MM.1S (cell line): Measurements from ENCODE around the gene GSDMA.

Experiments
- DNase-seq: peaks from one replicate; pipeline ENCODE4 v3.0.0-alpha.2; 2015
- H2AFZ ChIP-seq: fragments of 300-600 bp; sonication (generic); 2 replicates; pipeline ENCODE4 v1.6.0; 2016; ENCODE audit warnings: antibody characterized with exemption, low read length
- H3F3A ChIP-seq: fragments of 300-600 bp; sonication (generic); 2 replicates; pipeline ENCODE4 v1.6.1; 2016; ENCODE audit warnings: mild to moderate bottlenecking, antibody characterized with exemption, low read length, moderate library complexity, mixed read lengths; ENCODE audit not compliant: insufficient read depth
- H3K27ac ChIP-seq: fragments of 300-600 bp; sonication (generic); 2 replicates; pipeline ENCODE4 v1.5.1; 2016; ENCODE audit warnings: mild to moderate bottlenecking, low read length
- H3K27me3 ChIP-seq: fragments of 300-600 bp; sonication (generic); replicated peaks from 2 replicates; pipeline ENCODE4 v1.6.0; 2016; ENCODE audit warnings: low read length; ENCODE audit not compliant: insufficient read depth
- H3K36me3 ChIP-seq: fragments of 300-600 bp; sonication (generic); replicated peaks from 2 replicates; pipeline ENCODE4 v1.6.1; 2016; ENCODE audit warnings: mild to moderate bottlenecking, low read length, mixed read lengths; ENCODE audit not compliant: insufficient read depth
- H3K4me1 ChIP-seq: fragments of 300-600 bp; sonication (generic); 2 replicates; pipeline ENCODE4 v1.6.1; 2016; ENCODE audit warnings: low read length, mixed read lengths
- H3K4me2 ChIP-seq: fragments of 300-600 bp; sonication (generic); 2 replicates; pipeline ENCODE4 v1.6.0; 2016; ENCODE audit warnings: low read depth, low read length
- H3K4me3 ChIP-seq: fragments of 300-600 bp; sonication (generic); 2 replicates; pipeline ENCODE4 v1.5.1; 2016; ENCODE audit warnings: low read length, mixed read lengths
- H3K79me2 ChIP-seq: fragments of 300-600 bp; sonication (generic); 2 replicates; pipeline ENCODE4 v1.6.1; 2016; ENCODE audit warnings: mixed run types, low read length, mixed read lengths
- H3K9ac ChIP-seq: fragments of 300-600 bp; sonication (generic); 2 replicates; pipeline ENCODE4 v1.6.1; 2016; ENCODE audit warnings: low read length, mixed read lengths
- H3K9me2 ChIP-seq: fragments of 300-600 bp; sonication (generic); replicated peaks from 2 replicates; pipeline ENCODE4 v1.6.1; 2016; ENCODE audit warnings: mild to moderate bottlenecking, low read length, mixed read lengths; ENCODE audit not compliant: insufficient read depth
- H3K9me3 ChIP-seq: fragments of 300-600 bp; sonication (generic); replicated peaks from 2 replicates; pipeline ENCODE4 v1.6.1; 2016; ENCODE audit warnings: mild to moderate bottlenecking, low read length, mixed read lengths; ENCODE audit not compliant: insufficient read depth
- H4K20me1 ChIP-seq: fragments of 300-600 bp; sonication (generic); 2 replicates; pipeline ENCODE4 v1.6.1; 2016; ENCODE audit warnings: mild to moderate bottlenecking, low read length, moderate library complexity, mixed read lengths; ENCODE audit not compliant: insufficient read depth
- CTCF ChIP-seq: fragments of 300-600 bp; sonication (generic); IDR thresholded peaks from 2 replicates; pipeline ENCODE4 v1.5.1; 2016; ENCODE audit warnings: antibody characterized with exemption, low read length, mixed read lengths
- EZH2 ChIP-seq: fragments of 300-600 bp; sonication (generic); optimal IDR thresholded peaks from 2 replicates; pipeline ENCODE3; 2017; ENCODE audit warnings: low read depth, mild to moderate bottlenecking, antibody characterized with exemption, low read length, mixed read lengths
- EZH2phosphoT487 ChIP-seq: fragments of 300-600 bp; sonication (generic); IDR thresholded peaks from 2 replicates; pipeline ENCODE4 v1.6.1; 2018; ENCODE audit warnings: antibody characterized with exemption, low read length

GSDMA gene

GRCh38 chr17:40014375-40014980 is 51.7 kb downstream of the GSDMA start:
- no peaks in the 10 kb centered on the region for H4K20me1 ChIP-seq
- no peaks in the 10 kb centered on the region for H3F3A ChIP-seq
- no peaks in the 10 kb centered on the region for H3K9me2 ChIP-seq
- DNase-seq: no peak
- H3K79me2 ChIP-seq: no peaks in the 10 kb centered on the region
- no peak overlapping the region for H3K4me2 ChIP-seq
- H3K4me3 ChIP-seq: no peak overlapping the region
- H3K36me3 ChIP-seq: no peaks in the 10 kb centered on the region
- no peak overlapping the region for H2AFZ ChIP-seq
- no peaks in the 10 kb centered on the region for H3K9me3 ChIP-seq
- no peak overlapping the region for H3K27ac ChIP-seq
- H3K27me3 ChIP-seq: no peaks in the 10 kb centered on the region
- H3K4me1 ChIP-seq: no peaks in the 10 kb centered on the region
- H3K9ac ChIP-seq: no peak overlapping the region
- no peak for TF ChIP-seq EZH2phosphoT487
- TF ChIP-seq CTCF: no peak
- no peak for TF ChIP-seq EZH2

- Histone ChIP-seq H3K27ac (no peak within 1 kb of the TSS), H3K4me2 (no peak within 1 kb of the TSS), H3K9me3 (no peaks in the 10 kb centered on the region), H3K79me2 (no peaks in the 10 kb centered on the region), H2AFZ (no peak within 1 kb of the TSS), H3K4me1 (no peaks in the 10 kb centered on the region), H4K20me1 (no peaks in the 10 kb centered on the region), H3K9me2 (no peaks in the 10 kb centered on the region), H3K4me3 (no peak within 1 kb of the TSS), H3K27me3 (no peaks in the 10 kb centered on the region), H3K36me3 (no peaks in the 10 kb centered on the region), H3F3A (no peaks in the 10 kb centered on the region), H3K9ac (no peak within 1 kb of the TSS)
- DNase-seq: no peak
- TF ChIP-seq EZH2: no peak
- no peak for TF ChIP-seq CTCF
- TF ChIP-seq EZH2phosphoT487: no peak
Observed at GRCh38 chr17:40015005-40015997, 52.5 kb downstream of the GSDMA start, which contains the start of gene CSF3. TSS of gene CSF3 (plus strand) at chr17:40015440. CDS start at chr17:40015475, 35 bp downstream.

GRCh38 chr17:40015998-40016985 is 53.5 kb downstream of the GSDMA start:
- Histone ChIP-seq H3K9ac (no peak overlapping the region), H3K9me2 (no peaks in the 10 kb centered on the region), H3K9me3 (no peaks in the 10 kb centered on the region), H3K27ac (no peak overlapping the region), H3K36me3 (no peaks in the 10 kb centered on the region), H4K20me1 (no peaks in the 10 kb centered on the region), H3K4me1 (no peaks in the 10 kb centered on the region), H3K27me3 (no peaks in the 10 kb centered on the region), H3F3A (no peaks in the 10 kb centered on the region), H3K4me3 (no peak overlapping the region), H2AFZ (no peak overlapping the region), H3K4me2 (no peak overlapping the region), H3K79me2 (no peaks in the 10 kb centered on the region)
- DNase-seq: no peak
- TF ChIP-seq CTCF (no peak), EZH2 (no peak), EZH2phosphoT487 (no peak)
